K562 (cell line): Measurements from ENCODE around the gene ITGAL. TPM values are rescaled to one million over a fixed set of nuclear protein-coding genes. Genes with fewer than 3 reads are reported as not detected.

Experiments used
- BCL6 ChIP-seq: fragments of 250-450 bp; sonication (Bioruptor Pico); IDR thresholded peaks from 2 replicates; pipeline ENCODE4 v1.4.0; 2020
- BRF1 ChIP-seq: IDR thresholded peaks from 3 replicates; pipeline ENCODE4 v1.6.1; 2011; ENCODE audit warnings: borderline replicate concordance, mild to moderate bottlenecking; ENCODE audit not compliant: insufficient read length; ENCODE audit errors: extremely low read depth
- JUNB ChIP-seq: fragments of 450-650 bp; formaldehyde crosslinking; conservative IDR thresholded peaks from 2 replicates; pipeline ENCODE4 v1.4.0; 2020; ENCODE audit warnings: mild to moderate bottlenecking
- KDM1A ChIP-seq, 2 experiments: fragments of 450-650 bp; IDR thresholded peaks; 2 replicates each; pipeline ENCODE4 v1.6.1; 2016; ENCODE audit warnings: mild to moderate bottlenecking in 2 of 2
- MAFF ChIP-seq: IDR thresholded peaks from 2 replicates; pipeline ENCODE4 v1.6.1; 2012; ENCODE audit warnings: low read length, improper control_type of control experiment
- PPARD ChIP-seq: fragments of 250-450 bp; sonication (Bioruptor Pico); IDR thresholded peaks from 2 replicates; pipeline ENCODE4 v1.8.0; 2022; ENCODE audit warnings: inconsistent platforms, mild to moderate bottlenecking, moderate library complexity
- RBM15 ChIP-seq: fragments of 200-400 bp; formaldehyde crosslinking; IDR thresholded peaks from 2 replicates; pipeline ENCODE4 v1.6.1; 2018; ENCODE audit warnings: mild to moderate bottlenecking, low read length, moderate library complexity; ENCODE audit not compliant: insufficient read depth
- TAF1 ChIP-seq: IDR thresholded peaks from 2 replicates; pipeline ENCODE4 v1.6.1; 2011; ENCODE audit warnings: mild to moderate bottlenecking, low read length, moderate library complexity; ENCODE audit not compliant: insufficient read depth, control insufficient read depth, severe bottlenecking; ENCODE audit errors: extremely low read depth
- TCF15 ChIP-seq: fragments of 250-450 bp; sonication (Bioruptor Pico); IDR thresholded peaks from 2 replicates; pipeline ENCODE4 v1.8.0; 2022; ENCODE audit warnings: moderate library complexity, mild to moderate bottlenecking, inconsistent platforms
- TCF3 ChIP-seq: sonication (generic); formaldehyde crosslinking; IDR thresholded peaks from 2 replicates; pipeline ENCODE4 v1.4.0; 2020; ENCODE audit warnings: mild to moderate bottlenecking, missing genetic modification reagents
- TEAD2 ChIP-seq: fragments of 450-650 bp; IDR thresholded peaks from 2 replicates; pipeline ENCODE4 v1.6.1; 2016; ENCODE audit warnings: missing genetic modification characterization, control low read depth, missing compliant biosample characterization
- XRCC5 ChIP-seq: fragments of 200-400 bp; formaldehyde crosslinking; IDR thresholded peaks from 2 replicates; pipeline ENCODE4 v1.6.1; 2017; ENCODE audit warnings: low read depth, mild to moderate bottlenecking, low read length
- YBX1 ChIP-seq: fragments of 450-650 bp; IDR thresholded peaks from 2 replicates; pipeline ENCODE4 v1.7.1; 2016; ENCODE audit warnings: mild to moderate bottlenecking
- ZFP36 ChIP-seq: fragments of 150-350 bp; IDR thresholded peaks from 2 replicates; pipeline ENCODE4 v1.6.1; 2018; ENCODE audit warnings: low read length, low read depth; ENCODE audit not compliant: partially characterized antibody
- ZNF140 ChIP-seq: fragments of 250-450 bp; sonication (Bioruptor Pico); IDR thresholded peaks from 2 replicates; pipeline ENCODE4 v1.8.0; 2021; ENCODE audit warnings: moderate library complexity, mild to moderate bottlenecking, inconsistent platforms
- ZNF57 ChIP-seq: fragments of 450-650 bp; formaldehyde crosslinking; IDR thresholded peaks from 2 replicates; pipeline ENCODE4 v1.4.0; 2020; ENCODE audit warnings: mild to moderate bottlenecking, moderate library complexity
- polyA plus RNA-seq, 8 experiments: library from polyadenylated mRNA; depleted of rRNA in 4 of 8; stranded (reverse) in 5 of 8; unstranded in 3 of 8; fragments of >200 nt; fragmentation: Nextera tagmentation in 2 of 8; fragmentation: Illumina TruSeq in 1 of 8; extraction: Ambion mirVana in 2 of 8; extraction: Trizol in 1 of 8; gene quantifications; 2 replicates each; pipeline versions ENCODE4 v1.2.1 to v1.2.3, GENCODE V29; 2011 to 2014; ENCODE audit warnings: inconsistent platforms in 1 of 8, missing spikeins in 1 of 8
- total RNA-seq, 7 experiments: library from RNA; depleted of rRNA in 6 of 7; stranded (reverse); fragments of >200 nt in 6 of 7; fragmentation: Illumina TruSeq in 2 of 7; extraction: Trizol in 2 of 7; gene quantifications; 2 replicates each; pipeline versions ENCODE4 v1.2.1 to v1.2.3, GENCODE V29; 2011 to 2021; ENCODE audit warnings: low replicate concordance in 1 of 7
- TF ChIP-seq, protein P1 (sequence below): fragments of 450-650 bp; IDR thresholded peaks from 2 replicates; pipeline ENCODE4 v1.6.1; 2016; ENCODE audit warnings: antibody characterized with exemption
- TF ChIP-seq, protein P2 (sequence below), 2 experiments: IDR thresholded peaks; 2 replicates each; pipeline ENCODE4 v1.6.1; 2011; ENCODE audit warnings: borderline replicate concordance in 1 of 2, control low read depth in 1 of 2, low read depth in 1 of 2, low read length in 1 of 2, mild to moderate bottlenecking in 1 of 2, mixed read lengths in 1 of 2, moderate library complexity in 1 of 2; ENCODE audit not compliant: insufficient read depth in 1 of 2, insufficient read length in 1 of 2, poor library complexity in 1 of 2, severe bottlenecking in 1 of 2; ENCODE audit errors: extremely low read depth in 1 of 2
- TF ChIP-seq, protein P3 (sequence below): fragments of 250-450 bp; sonication (Bioruptor Pico); IDR thresholded peaks from 2 replicates; pipeline ENCODE4 v1.4.0; 2020; ENCODE audit warnings: mild to moderate bottlenecking, moderate library complexity
- TF ChIP-seq, protein P4 (sequence below): fragments of 450-650 bp; IDR thresholded peaks from 2 replicates; pipeline ENCODE4 v1.6.1; 2018; ENCODE audit not compliant: partially characterized antibody

ITGAL gene
- total and polyA plus RNA-seq, 9 of the 15 experiments (the other 6 are each of a cell fraction or from before 2014, with no cell fraction given) = 0.01 to 0.53 TPM; not detected in 7

DNA sequence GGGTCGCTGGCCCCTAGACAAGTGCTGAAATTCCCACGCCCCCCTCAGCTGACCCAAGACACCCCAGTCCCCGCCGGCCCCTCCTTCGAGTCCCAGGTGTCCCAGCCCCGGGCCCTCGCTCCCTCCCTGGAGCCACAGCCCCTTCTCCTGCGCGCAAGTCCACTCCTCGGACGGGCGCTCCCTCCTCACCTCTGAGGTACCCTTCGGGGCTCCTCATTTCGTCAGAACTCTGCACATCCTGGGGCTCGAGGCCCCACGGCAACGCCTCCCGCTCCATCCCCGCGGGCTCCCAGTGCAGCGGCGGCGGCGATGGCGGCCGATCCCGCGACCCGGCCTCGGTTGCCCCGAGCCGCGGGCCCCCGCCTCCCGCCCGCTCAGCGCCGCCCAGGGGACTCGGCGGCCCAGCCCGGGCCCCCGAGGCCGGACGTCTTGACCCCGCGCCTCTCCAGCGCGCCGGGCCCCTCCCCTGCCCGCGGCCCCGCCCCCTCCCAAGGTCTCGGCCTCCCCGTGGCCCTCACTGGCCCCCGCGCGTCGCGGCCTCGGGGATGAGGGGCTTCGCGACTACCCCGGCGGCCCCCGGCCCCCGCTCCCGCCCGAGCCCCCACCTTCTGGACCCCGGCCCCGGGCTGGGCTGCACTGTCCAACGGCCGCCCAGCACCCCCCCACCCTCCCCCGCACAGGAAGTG is 53.7 kb downstream of the ITGAL start, which contains the start of gene ZNF768 (continued):
- TF ChIP-seq ZNF140 (CRISPR knock-in tag) = no peak
- TF ChIP-seq, protein P1, sequence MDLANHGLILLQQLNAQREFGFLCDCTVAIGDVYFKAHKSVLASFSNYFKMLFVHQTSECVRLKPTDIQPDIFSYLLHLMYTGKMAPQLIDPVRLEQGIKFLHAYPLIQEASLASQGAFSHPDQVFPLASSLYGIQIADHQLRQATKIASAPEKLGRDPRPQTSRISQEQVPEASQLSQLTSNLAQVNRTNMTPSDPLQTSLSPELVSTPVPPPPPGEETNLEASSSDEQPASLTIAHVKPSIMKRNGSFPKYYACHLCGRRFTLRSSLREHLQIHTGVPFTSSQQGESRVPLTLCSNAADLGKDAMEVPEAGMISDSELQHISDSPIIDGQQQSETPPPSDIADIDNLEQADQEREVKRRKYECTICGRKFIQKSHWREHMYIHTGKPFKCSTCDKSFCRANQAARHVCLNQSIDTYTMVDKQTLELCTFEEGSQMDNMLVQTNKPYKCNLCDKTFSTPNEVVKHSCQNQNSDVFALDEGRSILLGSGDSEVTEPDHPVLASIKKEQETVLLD = no peak
- peak; percentile 37 for TF ChIP-seq ZFP36
- no peak for TF ChIP-seq TAF1
- TF ChIP-seq MAFF = no peak
- TF ChIP-seq KDM1A (IDR thresholded peaks at IDR 0.05) = no peak
- TF ChIP-seq JUNB (CRISPR knock-in tag) = no peak
- no peak for TF ChIP-seq BRF1
- TF ChIP-seq YBX1 = no peak
- TF ChIP-seq, protein P2, sequence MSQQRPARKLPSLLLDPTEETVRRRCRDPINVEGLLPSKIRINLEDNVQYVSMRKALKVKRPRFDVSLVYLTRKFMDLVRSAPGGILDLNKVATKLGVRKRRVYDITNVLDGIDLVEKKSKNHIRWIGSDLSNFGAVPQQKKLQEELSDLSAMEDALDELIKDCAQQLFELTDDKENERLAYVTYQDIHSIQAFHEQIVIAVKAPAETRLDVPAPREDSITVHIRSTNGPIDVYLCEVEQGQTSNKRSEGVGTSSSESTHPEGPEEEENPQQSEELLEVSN (IDR thresholded peaks at IDR 0.05; ENCODE audit: borderline replicate concordance in 1 of 2, extremely low read depth in 1 of 2, insufficient read depth in 1 of 2, insufficient read length in 1 of 2, low read depth in 1 of 2, low read length in 1 of 2, poor library complexity in 1 of 2, severe bottlenecking in 1 of 2) = no peak
- TF ChIP-seq RBM15 = no peak
- no peak for TF ChIP-seq XRCC5
- TF ChIP-seq, protein P3, sequence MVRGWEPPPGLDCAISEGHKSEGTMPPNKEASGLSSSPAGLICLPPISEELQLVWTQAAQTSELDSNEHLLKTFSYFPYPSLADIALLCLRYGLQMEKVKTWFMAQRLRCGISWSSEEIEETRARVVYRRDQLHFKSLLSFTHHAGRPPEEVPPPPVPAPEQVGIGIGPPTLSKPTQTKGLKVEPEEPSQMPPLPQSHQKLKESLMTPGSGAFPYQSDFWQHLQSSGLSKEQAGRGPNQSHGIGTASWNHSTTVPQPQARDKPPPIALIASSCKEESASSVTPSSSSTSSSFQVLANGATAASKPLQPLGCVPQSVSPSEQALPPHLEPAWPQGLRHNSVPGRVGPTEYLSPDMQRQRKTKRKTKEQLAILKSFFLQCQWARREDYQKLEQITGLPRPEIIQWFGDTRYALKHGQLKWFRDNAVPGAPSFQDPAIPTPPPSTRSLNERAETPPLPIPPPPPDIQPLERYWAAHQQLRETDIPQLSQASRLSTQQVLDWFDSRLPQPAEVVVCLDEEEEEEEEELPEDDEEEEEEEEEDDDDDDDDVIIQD = no peak
- no peak for TF ChIP-seq TCF15 (CRISPR knock-in tag)
- TF ChIP-seq BCL6 (CRISPR knock-in tag) = no peak
- TF ChIP-seq, protein P4, sequence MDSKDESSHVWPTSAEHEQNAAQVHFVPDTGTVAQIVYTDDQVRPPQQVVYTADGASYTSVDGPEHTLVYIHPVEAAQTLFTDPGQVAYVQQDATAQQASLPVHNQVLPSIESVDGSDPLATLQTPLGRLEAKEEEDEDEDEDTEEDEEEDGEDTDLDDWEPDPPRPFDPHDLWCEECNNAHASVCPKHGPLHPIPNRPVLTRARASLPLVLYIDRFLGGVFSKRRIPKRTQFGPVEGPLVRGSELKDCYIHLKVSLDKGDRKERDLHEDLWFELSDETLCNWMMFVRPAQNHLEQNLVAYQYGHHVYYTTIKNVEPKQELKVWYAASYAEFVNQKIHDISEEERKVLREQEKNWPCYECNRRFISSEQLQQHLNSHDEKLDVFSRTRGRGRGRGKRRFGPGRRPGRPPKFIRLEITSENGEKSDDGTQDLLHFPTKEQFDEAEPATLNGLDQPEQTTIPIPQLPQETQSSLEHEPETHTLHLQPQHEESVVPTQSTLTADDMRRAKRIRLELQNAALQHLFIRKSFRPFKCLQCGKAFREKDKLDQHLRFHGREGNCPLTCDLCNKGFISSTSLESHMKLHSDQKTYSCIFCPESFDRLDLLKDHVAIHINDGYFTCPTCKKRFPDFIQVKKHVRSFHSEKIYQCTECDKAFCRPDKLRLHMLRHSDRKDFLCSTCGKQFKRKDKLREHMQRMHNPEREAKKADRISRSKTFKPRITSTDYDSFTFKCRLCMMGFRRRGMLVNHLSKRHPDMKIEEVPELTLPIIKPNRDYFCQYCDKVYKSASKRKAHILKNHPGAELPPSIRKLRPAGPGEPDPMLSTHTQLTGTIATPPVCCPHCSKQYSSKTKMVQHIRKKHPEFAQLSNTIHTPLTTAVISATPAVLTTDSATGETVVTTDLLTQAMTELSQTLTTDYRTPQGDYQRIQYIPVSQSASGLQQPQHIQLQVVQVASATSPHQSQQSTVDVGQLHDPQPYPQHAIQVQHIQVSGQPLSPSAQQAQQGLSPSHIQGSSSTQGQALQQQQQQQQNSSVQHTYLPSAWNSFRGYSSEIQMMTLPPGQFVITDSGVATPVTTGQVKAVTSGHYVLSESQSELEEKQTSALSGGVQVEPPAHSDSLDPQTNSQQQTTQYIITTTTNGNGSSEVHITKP = no peak
- no peak for TF ChIP-seq TCF3 (CRISPR knock-in tag)
- TF ChIP-seq TEAD2 (tag) = no peak
- no peak for TF ChIP-seq ZNF57 (CRISPR knock-in tag)
- TF ChIP-seq PPARD (CRISPR knock-in tag) = no peak
